Endothelial cell (in vitro differentiated cells): Measurements from ENCODE around the gene GPR155. TPM values are rescaled to one million over a fixed set of nuclear protein-coding genes. Genes with fewer than 3 reads are reported as not detected.

Experiments
- DNase-seq: peaks from one replicate; pipeline ENCODE4 v3.0.0; 2021; ENCODE audit warnings: low spot score
- H3K27ac Mint-ChIP-seq: one replicate; pipeline ENCODE4 v1.8.0; 2021; ENCODE audit warnings: mixed read lengths, inconsistent platforms; ENCODE audit not compliant: unreplicated experiment
- H3K27me3 Mint-ChIP-seq: one replicate; pipeline ENCODE4 v1.8.0; 2021; ENCODE audit warnings: mild to moderate bottlenecking, moderate library complexity, mixed read lengths, inconsistent platforms; ENCODE audit not compliant: unreplicated experiment
- H3K36me3 Mint-ChIP-seq: one replicate; pipeline ENCODE4 v1.8.0; 2021; ENCODE audit warnings: mild to moderate bottlenecking, low read depth, mixed read lengths, inconsistent platforms; ENCODE audit not compliant: unreplicated experiment
- H3K4me1 Mint-ChIP-seq: one replicate; pipeline ENCODE4 v1.8.0; 2021; ENCODE audit warnings: mild to moderate bottlenecking, mixed read lengths, inconsistent platforms; ENCODE audit not compliant: unreplicated experiment
- H3K4me3 Mint-ChIP-seq: one replicate; pipeline ENCODE4 v1.8.0; 2021; ENCODE audit warnings: mild to moderate bottlenecking, mixed read lengths, inconsistent platforms; ENCODE audit not compliant: unreplicated experiment
- H3K9me3 Mint-ChIP-seq: one replicate; pipeline ENCODE4 v1.8.0; 2021; ENCODE audit warnings: mixed read lengths, inconsistent platforms; ENCODE audit not compliant: unreplicated experiment
- total RNA-seq: library from RNA; stranded (reverse); fragmentation: NEBNext Ultra II Directional; extraction: Animal tissue kit (Norgen Biotek cat#: 25700); gene quantifications from one replicate; pipeline ENCODE4 v1.2.1, GENCODE V29; 2021; ENCODE audit not compliant: unreplicated experiment
- TF ChIP-seq, protein P1 (sequence below): fragments of 200-600 bp; sonication (generic); IDR thresholded peaks from one replicate; pipeline ENCODE4 v1.5.0; 2021; ENCODE audit warnings: antibody characterized with exemption; ENCODE audit not compliant: unreplicated experiment

The GPR155 gene
- total RNA-seq, 1 donor from 2014 or later: 1.7 TPM

DNA sequence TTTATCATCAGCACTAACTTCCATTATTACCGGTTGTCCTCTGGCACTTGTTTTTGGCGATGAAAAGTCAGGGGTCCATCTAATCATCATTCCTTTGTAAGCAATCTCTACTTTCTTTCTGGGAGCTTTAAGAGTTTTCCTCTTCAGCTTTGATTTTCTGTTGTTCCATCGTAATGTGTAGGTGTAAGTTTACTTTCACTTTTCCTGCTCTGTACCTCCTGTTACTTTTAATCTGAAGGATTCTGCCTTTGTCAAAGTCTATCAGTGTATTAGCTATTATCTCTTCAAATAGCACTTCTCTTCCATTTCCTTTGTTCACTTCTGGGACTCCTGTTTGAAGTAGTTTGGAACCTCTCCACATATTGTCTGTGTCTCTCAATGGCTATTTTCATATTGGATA is 25.5 kb upstream of the GPR155 start:
- Mint-ChIP-seq H3K4me1 (no peaks in the 10 kb centered on the region), H3K4me3 (no peak overlapping the region), H3K9me3 (peaks cover 8% of the 10 kb centered on the region), H3K27me3 (peaks cover 4% of the 10 kb centered on the region), H3K27ac (no peak overlapping the region), H3K36me3 (peaks cover 14% of the 10 kb centered on the region)
- TF ChIP-seq, protein P1, sequence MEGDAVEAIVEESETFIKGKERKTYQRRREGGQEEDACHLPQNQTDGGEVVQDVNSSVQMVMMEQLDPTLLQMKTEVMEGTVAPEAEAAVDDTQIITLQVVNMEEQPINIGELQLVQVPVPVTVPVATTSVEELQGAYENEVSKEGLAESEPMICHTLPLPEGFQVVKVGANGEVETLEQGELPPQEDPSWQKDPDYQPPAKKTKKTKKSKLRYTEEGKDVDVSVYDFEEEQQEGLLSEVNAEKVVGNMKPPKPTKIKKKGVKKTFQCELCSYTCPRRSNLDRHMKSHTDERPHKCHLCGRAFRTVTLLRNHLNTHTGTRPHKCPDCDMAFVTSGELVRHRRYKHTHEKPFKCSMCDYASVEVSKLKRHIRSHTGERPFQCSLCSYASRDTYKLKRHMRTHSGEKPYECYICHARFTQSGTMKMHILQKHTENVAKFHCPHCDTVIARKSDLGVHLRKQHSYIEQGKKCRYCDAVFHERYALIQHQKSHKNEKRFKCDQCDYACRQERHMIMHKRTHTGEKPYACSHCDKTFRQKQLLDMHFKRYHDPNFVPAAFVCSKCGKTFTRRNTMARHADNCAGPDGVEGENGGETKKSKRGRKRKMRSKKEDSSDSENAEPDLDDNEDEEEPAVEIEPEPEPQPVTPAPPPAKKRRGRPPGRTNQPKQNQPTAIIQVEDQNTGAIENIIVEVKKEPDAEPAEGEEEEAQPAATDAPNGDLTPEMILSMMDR: no peak
- DNase-seq: no peak

DNA sequence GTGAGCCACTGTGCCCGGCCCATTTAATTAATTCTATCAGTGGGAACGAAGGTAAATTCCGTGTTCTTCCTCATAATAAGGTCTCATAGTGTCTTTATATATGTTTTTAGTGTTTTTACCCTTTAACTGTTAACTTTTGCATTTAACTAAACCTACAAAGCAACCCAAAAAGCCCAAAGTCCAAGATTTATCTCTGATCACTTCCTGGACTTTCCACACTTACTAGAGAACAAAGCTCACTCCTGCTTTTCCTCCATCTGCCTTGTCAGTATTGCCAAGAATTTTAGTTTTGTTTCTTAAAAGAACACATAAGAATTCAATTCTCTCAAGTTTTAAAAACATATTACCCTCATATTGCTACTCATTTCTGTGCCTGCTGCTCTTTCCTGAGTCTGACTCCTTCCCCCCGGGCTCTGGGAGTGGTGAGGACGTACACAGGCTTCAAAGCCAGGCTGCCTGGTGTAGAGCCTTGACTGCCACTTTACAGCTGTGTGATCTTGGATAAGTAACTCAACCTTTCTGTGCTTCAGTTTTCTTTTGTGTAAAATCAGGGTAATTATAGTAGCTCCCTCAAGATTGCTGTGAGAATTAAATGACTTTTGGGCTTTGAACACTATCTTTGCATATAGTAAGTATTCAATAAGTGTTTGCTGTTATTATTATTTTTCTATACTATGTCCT is 24.9 kb upstream of the GPR155 start:
- no peak for DNase-seq
- peaks cover 14% of the 10 kb centered on the region for H3K36me3 Mint-ChIP-seq
- H3K9me3 Mint-ChIP-seq: peaks cover 8% of the 10 kb centered on the region
- H3K4me3 Mint-ChIP-seq: no peak overlapping the region
- TF ChIP-seq, protein P1: no peak
- H3K27ac Mint-ChIP-seq: no peak overlapping the region
- peaks cover 4% of the 10 kb centered on the region for H3K27me3 Mint-ChIP-seq
- H3K4me1 Mint-ChIP-seq: no peaks in the 10 kb centered on the region

DNA sequence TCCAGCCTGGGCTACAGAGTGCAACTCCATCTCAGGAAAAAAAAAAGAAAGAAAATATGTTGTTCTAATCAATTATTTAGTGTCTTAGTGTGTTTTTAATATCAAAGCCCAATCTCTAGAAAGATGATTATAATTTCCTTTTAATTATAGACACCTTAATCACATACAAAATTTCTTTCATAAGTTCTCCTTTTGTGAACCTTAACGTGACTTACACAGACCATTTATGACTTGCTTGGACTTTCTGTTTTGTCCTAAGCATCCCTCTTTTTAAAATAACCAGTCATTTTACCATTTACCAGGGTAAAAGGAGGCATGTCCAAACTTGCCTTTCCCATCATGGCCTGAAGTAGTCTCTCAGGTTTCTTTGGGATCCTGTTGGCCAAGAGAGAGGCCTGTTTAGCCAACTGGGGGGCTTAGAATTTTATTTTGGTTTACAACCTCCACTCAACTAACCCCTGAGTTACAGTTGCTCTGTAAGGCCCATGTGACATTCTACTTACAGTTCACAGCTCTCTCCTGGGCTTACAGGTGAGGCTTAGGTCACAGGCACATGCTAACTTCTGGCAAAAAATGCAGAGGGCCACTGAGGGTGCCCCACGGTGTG is 23.9 kb upstream of the GPR155 start:
- peaks cover 8% of the 10 kb centered on the region for H3K9me3 Mint-ChIP-seq
- TF ChIP-seq, protein P1: no peak
- no peaks in the 10 kb centered on the region for H3K4me1 Mint-ChIP-seq
- no peak overlapping the region for H3K27ac Mint-ChIP-seq
- no peak for DNase-seq
- H3K4me3 Mint-ChIP-seq: no peak overlapping the region
- H3K27me3 Mint-ChIP-seq: peaks cover 4% of the 10 kb centered on the region
- H3K36me3 Mint-ChIP-seq: peaks cover 19% of the 10 kb centered on the region

DNA sequence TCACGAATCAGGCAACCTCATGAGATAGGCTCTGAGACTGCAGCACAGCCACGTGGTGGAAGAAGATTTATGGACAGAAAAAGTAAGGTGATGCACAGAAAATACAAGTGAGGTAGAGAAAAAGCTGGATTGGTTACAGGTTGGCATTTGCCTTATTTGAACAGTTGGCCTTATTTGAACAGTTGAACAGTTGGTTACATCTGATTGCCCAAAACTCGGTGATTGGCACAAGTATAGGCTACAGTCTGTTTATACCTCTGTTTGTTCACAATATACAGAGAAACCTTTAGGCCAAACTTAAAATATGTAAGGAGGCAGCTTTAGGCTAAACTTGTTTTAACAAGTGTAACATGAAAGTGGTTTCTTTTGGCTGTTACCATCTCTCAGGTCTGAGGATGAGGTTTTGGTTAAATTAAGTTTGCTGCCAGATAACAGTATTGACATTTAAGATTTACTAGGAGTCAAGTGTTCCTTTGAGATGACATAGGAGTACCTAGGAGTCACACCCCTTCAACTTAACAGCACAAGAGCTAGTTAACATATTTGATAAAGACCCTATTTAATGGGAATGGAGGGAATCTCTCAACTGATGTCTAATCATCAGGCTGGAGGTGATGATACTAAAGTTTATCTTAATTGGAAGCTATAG is 16.5 kb upstream of the GPR155 start:
- TF ChIP-seq, protein P1: no peak
- no peaks in the 10 kb centered on the region for H3K4me1 Mint-ChIP-seq

DNA sequence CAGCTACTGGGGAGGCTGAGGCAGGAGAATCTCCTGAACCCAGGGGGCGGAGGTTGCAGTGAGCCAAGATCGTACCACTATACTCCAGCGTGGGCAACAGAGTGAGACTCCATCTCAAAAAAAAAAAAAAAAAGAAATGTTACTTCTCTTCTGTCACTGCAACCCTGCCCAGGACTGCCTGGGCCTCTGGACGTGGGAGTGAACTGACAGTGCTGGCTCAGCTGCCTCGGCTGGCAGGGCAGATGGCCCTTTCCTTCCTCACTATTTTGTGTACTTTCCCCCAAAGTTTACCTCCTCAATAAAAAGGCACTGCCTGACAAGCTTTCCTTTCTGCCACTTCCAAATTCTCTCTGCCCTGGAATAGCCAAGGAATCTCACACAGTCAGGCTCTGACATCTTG is 12.5 kb upstream of the GPR155 start:
- no peaks in the 10 kb centered on the region for H3K9me3 Mint-ChIP-seq
- no peak for DNase-seq
- H3K4me3 Mint-ChIP-seq: no peak overlapping the region

More for the DNA sequence above, 16.5 kb upstream of the GPR155 start:
- no peak overlapping the region for H3K27ac Mint-ChIP-seq
- H3K36me3 Mint-ChIP-seq: peaks cover 5% of the 10 kb centered on the region
- DNase-seq: no peak
- no peak overlapping the region for H3K4me3 Mint-ChIP-seq
- no peaks in the 10 kb centered on the region for H3K27me3 Mint-ChIP-seq
- H3K9me3 Mint-ChIP-seq: peaks cover under 1% of the 10 kb centered on the region

More for the DNA sequence above, 12.5 kb upstream of the GPR155 start:
- Mint-ChIP-seq H3K27ac (no peak overlapping the region), H3K27me3 (no peaks in the 10 kb centered on the region), H3K36me3 (no peaks in the 10 kb centered on the region), H3K4me1 (peaks cover 7% of the 10 kb centered on the region)
- TF ChIP-seq, protein P1: no peak
